SK-MEL-5 (cell line): ENCODE measurements around the gene MNX1. TPM values are rescaled to one million over a fixed set of nuclear protein-coding genes. Genes with fewer than 3 reads are reported as not detected.

Experiments
- DNase-seq: peaks from one replicate; pipeline ENCODE4 v3.0.0-alpha.2; 2016; ENCODE audit warnings: low read depth, low spot score
- in situ Hi-C: cut with HindIII; loops from 2 replicates; pipeline ENCODE4 v1.10.0; 2016; ENCODE audit warnings: low sequenced_read_pairs, high pct_unique_total_duplicates, low pct_unique_long_range_greater_than_20kb
- total RNA-seq: library from RNA; depleted of rRNA; stranded (reverse); fragments of >200 nt; shearing (Covaris generic); gene quantifications from 2 replicates; pipeline ENCODE4 v1.2.3, GENCODE V29; 2014

MNX1 gene
- total RNA-seq, 1 experiment from 2014 or later: 0.45 TPM

GRCh38 chr7:157007470-157008066 lies 2.9 kb downstream of the MNX1 start:
- DNase-seq: no peak
- in situ Hi-C loops: no loop called here

GRCh38 chr7:157006829-157007469 lies 3.5 kb downstream of the MNX1 start:
- no peak for DNase-seq
- in situ Hi-C loops: no loop called here

GRCh38 chr7:157006205-157006747 lies 4.2 kb downstream of the MNX1 start:
- DNase-seq: no peak
- in situ Hi-C loops: no loop called here

GRCh38 chr7:157005456-157006204 lies 4.8 kb downstream of the MNX1 start:
- in situ Hi-C loops: no loop called here
- DNase-seq: no peak

GRCh38 chr7:157004521-157005455 lies 5.7 kb downstream of the MNX1 start:
- in situ Hi-C loops: no loop called here
- no peak for DNase-seq

GRCh38 chr7:157003756-157004520 lies 6.5 kb downstream of the MNX1 start:
- no peak for DNase-seq
- in situ Hi-C loops: no loop called here

GRCh38 chr7:157003445-157003755 lies 7.1 kb downstream of the MNX1 start:
- no peak for DNase-seq
- in situ Hi-C loops: no loop called here

- in situ Hi-C loops: no loop called here
- DNase-seq: no peak
These were observed 7.5 kb downstream of the MNX1 start for GRCh38 chr7:157002819-157003421.

- in situ Hi-C loops: no loop called here
- no peak for DNase-seq
These were observed 8.3 kb downstream of the MNX1 start for GRCh38 chr7:157001920-157002818.

GRCh38 chr7:157000741-157001653 lies 9.5 kb downstream of the MNX1 start:
- in situ Hi-C loops: no loop called here
- no peak for DNase-seq

- in situ Hi-C loops: no loop called here
- no peak for DNase-seq
These were observed 10.3 kb downstream of the MNX1 start for GRCh38 chr7:156999958-157000726.

GRCh38 chr7:156998988-156999957 lies 11.2 kb downstream of the MNX1 start:
- in situ Hi-C loops: no loop called here
- DNase-seq: no peak

- in situ Hi-C loops: no loop called here
- no peak for DNase-seq
These were observed 16.0 kb downstream of the MNX1 start for GRCh38 chr7:156994417-156994816.
